ENCODE data around the gene WDR37.
A peak's percentile ranks its signal among the peaks of the same experiment; 100 is the strongest.

The WDR37 gene

DNA sequence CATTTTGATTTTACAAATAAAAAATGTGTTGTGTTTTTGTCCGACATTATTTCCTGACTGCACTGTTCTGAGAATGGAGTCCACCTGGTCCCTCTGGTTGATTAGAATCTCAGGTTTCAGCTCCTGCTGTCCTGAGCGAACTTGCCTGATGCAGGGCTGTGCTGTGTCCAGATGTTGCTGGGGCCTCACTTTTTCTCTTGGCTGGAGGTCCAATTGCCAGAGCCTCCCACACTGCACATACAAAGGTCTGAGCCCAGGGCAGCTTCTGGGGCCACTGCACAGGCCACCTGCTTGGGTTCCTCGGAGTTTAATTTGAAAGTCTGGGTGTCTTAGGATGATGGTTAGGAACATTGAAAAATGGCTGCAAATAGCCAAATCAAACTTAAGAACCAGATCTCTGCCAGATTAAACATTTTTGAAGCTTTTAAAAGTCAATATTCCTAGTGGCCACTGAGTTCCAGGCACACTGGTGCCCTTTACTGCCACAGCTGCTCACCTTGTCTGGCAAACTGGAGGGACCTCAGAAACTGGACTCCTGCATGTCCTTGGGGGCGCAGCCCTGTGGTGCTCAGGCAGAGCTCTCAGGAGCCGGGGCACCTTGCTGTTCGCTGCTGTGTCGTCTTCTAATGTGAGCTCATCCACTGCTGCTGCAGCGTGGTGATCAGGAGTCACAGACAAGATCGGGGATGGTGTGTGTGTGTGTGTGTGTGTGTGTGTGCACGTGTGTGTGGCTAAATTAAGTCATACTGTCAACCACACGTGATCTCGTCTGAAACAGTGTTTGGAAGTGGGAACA, 75.0 kb downstream of the WDR37 start:
- no peak for DNase-seq

DNA sequence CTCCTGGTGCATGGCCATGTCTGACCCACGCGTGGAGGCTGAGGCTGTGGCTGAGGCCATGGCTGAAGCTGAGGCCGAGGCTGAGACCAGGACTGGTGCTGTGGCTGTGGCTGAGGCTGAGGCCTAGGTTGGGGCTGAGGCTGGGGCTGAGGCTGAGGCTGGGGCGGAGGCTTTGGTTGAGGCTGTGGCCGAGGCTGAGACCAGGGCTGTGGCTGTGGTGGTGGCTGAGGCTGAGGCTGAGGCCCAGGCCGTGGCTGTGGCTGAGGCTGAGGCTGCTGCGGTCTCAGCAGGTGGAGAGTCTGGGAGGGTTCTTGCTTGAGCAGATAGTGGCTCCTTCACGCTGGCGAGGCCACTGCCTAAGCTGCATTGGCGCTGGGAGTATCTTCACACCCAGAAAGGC, 76.4 kb downstream of the WDR37 start:
- DNase-seq = no peak

DNA sequence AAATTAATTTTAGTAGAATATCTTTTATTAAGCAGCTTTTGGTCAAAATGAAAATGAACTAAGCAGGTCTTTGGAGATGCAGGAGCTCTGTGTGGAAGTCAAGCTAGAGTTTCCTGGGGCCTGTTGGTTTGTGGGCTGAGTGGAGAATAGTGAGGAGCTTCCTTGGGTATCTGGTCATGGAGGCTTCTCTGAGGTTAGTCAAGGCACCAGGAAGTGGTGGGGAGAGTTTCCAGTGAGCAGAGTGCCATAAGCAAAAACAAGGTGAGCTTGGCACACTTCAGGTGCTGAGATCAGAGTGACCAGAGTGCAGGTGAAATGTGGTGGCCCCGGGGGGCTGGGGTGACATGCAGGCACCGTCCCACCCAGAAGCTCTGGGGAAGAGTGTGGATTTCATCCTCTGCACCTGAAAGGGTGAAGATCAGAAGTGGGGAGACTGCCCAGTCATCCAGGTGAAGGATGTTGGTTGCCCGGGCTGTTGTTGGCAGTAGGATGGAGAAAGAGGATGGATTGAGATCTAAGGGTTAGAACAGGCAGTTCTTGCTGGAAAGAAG, 77.4 kb downstream of the WDR37 start:
- DNase-seq = no peak

DNA sequence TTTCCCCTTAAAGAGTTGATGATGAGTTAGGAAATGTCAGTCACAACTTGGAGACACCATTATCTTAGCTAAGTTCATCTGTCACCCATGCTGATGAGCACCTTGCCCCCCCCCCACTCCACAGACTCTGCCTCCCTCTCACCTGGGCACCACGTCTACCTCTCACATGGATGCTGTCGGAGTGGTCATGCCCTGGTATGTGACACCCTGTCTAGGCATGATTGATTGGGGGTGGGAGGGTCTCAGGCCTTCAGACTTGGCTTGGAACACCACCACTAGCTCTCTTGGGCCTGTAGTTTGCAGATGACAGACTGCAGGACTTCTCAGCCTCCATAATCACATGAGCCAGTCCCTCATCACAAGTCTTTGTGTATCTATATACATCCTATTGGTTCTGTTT, 78.0 kb downstream of the WDR37 start:
- no peak for DNase-seq

DNA sequence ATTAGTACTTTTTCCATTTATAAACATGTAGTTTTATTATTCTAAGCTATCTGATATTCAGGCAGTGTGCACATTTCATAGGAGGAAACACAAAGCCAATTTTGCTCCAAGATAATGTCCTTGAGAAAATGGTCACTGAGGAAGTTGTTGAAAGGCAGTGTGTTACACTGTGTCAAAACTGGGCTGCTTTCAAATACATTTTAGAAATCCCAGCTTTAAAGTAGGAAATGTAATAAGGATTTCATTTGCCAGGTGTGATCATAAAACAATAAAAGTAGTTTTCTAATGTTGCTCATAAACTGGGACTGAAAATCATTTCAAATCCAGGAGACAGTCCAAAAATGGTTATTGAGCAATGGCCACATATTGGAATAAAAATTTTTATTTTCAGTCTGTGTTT, 80.1 kb downstream of the WDR37 start:
- DNase-seq = no peak

DNA sequence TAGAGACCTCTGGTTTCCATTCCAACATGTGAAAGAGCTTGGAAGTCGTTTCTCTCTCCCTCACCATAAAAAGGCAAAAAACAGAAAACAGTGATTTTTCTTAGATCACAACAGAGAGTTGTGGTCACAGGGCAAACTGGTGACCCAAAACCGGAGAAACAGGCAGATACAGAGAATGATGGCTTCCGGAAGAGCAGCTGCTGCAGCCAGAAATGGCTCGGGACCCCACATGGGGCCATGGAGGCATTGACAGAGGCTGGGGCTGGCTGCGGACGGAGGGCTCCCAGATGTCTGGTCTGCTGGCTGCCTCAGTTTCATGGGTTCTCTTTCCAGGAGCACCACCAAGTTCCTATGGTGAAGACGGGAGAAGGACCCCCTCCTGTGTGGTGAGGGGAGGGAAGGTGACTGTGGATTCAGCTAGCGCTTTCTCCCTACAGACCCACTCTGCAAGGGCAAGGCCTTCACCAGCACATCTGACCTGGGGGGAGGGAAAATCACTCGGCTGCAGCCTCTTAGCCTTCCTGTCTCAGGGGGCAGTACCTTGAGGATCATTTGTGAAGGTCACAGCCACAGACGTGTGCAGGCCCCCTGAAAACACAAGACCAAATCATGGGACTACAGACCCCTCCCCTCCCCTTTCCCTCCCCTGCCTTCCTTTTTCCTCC, 81.4 kb downstream of the WDR37 start:
- DNase-seq = no peak

DNA sequence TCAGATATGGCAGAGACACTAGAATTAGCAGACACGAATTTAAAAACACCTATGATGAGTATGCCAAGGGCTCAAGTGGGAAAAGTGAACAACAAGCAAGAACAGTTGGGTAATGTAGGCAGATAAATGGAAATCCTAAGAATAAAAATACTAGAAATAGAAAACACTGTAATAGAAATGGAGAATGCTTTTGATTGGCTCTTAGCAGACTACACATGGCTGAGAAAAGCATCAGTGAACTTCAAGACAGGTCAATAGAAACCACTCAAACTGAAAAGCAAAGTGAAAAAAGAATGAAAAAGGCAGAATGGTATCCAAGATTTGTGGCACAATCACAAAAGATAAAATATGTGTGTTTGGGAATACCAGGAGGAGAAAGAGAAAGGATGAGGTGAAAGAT, 82.3 kb downstream of the WDR37 start:
- DNase-seq = no peak

DNA sequence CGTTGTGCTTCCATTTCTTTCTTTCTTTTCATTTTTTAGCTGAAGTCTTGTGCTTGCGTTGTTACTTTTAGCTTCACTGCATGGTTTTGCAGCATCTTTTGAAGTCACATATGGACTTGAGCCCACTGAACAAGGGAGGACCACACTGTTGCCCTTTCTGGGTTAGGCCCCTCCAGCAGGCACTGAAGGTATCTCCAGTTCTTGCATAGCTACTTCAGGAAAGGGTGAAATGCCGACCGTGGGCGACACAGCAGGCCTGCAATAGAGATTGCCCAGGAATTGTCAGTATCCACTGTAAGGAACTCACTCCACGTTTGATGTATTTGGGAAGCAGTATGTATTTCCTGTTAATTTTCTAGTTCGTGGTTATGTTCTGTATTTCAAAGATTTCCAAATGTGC, 85.1 kb downstream of the WDR37 start:
- no peak for DNase-seq

DNA sequence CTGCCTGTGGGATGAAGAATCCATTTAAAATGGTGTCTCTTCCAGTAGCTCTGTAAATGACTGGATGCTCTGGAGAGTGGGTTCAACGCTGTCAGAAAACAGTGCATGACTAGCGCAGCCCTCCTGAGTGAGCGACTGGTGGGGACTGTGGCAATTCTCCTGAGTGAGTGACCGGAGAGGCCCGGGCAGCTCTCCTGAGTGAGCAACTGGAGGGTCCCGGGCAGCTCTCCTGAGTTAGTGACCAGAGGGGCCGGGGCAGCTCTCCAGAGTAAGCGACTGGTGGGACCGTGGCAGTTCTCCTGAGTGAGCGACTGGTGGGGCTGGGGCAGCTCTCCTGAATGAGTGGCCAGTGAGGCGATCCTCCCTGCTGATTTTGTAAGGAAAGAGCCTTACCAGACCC, 85.5 kb downstream of the WDR37 start:
- no peak for DNase-seq

DNA sequence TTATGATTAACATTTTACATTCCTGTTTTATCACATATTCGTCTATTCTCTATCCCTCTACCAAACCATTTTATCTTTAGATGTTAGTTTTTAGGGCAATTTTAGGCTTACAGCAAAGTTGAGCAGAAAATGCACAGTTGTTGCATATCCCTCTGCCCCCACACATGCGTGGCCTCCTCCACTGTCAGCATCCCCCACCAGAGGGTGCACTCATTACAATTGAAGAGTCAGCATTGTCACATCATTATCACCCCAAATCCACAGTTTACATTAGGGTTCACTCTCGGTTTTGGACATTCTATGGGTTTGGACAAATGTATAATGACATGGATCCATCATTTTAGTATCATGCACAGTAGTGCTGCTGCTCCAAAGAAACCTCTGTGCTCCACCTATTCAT, 86.4 kb downstream of the WDR37 start:
- no peak for DNase-seq

DNA sequence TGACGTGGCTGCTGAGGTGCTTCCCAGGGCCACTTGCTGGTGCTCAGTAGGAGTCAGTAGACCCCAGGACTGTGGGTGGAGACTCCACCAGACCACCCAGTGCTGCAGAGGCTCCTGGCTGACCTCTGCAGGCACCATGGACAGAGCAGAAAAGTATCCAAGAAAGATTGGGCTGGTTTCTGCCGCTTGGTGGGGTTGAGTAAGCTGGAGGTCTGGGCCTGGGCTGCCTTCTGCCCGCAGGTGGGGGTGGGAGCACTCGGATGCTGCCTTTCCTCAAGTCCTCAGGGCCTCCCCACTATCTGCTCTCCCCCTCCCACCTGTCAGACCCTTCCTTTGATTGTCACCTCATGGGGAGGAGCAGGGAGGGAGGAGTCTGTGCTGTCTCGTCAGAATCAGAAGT, 91.6 kb downstream of the WDR37 start:
- no peak for DNase-seq

DNA sequence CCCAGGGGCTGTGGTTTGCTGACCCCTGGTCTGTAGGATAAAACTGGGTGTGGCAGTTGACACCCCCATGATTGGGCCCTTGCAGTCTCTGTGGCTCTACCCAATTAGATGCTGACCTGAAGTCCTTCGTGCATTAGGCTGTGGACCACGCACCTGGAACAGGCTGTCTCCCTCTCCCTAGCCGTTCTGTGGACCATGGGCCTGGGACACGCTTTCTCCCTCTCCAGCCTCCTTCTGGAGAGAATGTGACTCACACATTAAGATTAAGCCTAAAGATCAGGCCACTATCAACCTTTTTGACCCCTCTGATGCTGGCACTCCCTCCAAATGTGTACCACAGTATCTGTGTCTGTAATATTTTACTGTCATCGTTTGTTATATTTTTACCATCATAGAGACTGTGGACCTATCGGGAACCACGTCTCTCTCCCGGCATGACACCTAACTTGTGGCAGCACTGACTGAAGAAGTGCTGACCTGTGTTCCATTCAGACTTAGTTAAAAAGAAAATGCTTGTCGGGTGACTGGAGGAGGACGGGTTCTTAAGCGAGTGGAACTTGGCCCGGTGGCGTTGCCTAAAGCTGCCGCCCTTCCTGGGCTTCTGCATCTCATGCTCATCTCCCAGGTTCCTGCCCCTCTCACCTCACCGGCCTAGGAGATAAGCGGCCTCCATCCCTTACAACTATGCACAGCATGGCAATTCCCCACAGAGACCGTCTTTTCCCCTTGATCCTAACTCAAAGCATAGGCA, 92.8 kb downstream of the WDR37 start:
- DNase-seq = no peak

DNA sequence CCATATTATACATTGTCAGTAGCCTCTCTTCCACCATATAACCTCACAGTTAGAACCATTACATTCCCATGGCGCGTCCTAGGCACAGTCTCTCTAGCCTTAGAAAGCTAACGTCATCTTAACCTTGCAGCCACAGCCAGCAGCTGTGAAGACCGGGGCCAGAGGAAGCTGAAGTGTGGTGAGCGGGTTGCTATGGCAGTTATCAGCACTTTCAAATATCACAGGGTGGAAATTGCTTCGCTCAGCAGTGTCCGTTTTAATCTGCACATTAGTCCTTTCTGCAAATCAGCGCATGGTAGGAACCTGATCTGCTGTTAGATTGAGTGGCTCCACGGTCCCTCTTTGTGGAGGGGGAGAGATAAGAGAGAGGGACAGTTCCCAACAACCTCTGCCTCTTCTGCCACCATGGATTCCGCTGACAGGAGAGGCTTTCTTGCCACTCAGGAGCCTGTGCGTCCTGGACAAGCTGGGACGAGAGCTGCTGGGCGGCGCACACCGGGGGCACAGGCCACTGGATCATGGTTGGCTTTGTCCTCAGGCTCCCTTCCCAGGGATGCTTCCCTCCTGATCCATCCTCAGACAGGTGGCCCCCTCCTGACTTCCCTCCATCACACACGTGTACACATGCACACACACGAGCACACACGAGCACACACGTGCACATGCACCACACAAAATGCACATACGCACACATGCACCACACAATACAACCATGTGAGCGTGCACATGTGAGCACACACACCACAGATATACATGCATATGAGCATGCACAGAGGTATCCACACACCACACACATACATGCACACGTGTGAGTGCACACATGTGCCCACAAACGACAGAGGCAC, 93.8 kb downstream of the WDR37 start:
- no peak for DNase-seq

DNA sequence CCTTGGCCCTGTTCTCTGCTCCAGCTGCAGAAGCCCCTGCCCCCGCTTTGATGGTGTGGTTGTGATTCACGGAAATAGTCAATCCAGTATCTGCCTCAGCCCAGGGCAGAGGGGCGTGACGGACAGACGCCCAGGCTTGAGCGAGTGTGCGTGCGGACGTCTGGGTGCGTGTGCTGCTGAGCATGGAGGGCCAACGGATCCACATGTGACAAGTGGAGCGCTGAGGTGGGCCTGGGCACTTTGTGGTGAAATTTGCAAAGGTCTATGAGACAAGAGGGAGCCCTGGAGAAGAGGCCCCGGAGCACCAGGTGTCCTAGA, 94.4 kb downstream of the WDR37 start:
- DNase-seq = no peak

DNA sequence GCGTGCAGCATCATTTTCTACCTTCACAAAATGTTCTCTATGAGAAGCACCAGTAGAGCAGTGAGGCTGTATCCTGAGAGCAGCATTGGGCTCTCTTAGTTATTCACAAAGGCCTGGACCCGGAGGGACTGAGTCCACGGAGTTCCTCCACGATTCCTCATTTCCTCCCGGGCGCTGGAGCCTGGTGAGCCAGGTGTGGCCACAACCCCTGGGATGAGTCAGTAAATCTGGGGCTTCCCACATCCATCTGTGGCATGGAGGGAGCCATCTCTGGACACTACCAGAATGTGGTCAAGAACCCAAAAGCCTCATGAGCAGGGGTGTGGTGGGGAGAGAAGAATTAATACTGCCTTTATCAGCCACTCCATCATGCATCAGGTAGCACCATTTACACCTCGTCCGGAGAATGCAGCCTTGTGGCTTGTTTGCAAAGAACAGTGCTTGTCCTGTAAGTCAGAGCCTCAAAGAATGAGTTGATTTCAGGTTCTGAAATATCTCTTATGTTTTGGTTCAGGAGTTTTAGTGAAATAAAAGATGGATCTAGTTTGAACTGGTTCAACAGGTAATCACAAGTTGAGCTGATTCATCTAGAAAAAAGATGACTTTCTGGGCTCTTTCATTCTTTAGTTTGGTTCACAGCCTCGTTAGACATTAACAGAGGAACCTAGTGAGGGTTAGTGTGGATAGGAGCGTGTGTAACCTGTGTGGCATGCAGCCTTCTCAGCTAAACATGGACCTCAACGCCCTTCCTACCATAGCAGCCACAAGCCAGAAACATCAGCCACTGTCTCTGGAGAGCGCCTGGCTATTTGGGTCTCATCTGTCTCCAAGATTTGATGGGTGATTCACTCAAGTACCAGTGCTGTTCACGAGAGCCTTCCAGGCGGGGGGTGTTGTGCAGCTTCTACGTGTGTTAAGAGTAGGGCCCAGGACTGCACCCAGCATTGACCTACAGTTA, 95.2 kb downstream of the WDR37 start:
- DNase-seq = no peak

DNA sequence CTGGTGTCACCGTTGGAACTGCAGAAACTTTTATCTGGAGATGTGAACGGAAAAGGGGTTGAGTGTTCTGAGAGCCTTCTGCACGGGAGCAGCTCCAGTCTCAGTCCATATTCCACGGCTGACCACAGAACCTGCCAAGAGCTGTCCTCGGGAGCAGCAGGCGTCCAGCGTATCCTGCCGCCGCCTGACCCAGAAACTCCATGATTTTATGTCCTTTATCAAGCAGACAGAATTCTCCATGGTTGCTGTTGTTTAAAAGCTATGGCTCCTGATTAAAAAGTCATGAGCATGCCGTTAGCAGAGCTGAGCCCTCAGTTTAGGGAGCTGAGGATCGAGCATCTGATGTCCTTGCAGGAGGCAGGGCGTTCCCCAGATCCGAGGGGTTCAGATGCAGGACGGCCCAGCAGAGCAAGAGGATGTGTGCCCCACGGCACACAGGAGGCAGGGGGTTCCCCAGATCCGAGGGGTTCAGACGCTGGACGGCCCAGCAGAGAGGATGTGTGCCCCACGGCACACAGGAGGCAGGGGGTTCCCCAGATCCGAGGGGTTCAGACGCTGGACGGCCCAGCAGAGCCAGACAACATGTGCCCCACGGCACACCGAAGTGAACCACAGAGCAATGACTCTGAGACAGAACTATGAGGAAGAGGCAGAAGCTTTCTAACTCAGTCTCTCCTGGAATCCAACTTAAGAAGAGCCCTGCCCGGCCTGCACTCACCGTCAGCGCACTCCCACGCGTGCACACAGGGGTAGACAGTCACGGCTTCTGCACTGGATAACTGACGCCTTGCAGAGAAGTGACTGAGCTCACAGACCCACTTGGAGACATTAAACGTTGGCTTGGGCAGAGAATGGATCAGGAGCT, 96.4 kb downstream of the WDR37 start:
- DNase-seq = no peak

DNA sequence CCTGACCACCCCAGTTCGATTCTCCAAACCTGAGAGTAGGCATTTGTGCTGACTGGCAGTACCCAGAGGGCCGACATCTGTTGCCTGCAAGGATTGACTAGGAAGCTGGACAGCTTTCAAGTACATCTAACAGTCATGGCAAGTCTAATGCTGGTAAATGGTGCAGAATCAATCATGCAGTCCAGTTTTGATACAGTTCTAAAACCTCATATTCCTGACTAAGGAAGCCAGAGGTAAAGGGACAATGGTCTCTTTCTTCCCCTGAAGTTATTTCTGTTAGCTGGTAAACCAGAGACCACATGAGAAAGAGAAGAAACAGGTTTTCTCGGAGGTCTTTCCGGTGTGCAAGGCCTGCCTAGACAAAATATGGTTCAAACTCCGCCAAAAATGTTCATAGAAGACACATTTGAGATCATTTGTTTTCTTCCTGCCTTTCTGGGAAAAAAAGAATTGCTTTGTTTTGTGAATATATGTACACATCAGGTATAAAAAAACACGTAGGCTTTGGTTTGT, 97.1 kb downstream of the WDR37 start:
- DNase-seq = peak in 1 of 2 experiments; percentile 11

DNA sequence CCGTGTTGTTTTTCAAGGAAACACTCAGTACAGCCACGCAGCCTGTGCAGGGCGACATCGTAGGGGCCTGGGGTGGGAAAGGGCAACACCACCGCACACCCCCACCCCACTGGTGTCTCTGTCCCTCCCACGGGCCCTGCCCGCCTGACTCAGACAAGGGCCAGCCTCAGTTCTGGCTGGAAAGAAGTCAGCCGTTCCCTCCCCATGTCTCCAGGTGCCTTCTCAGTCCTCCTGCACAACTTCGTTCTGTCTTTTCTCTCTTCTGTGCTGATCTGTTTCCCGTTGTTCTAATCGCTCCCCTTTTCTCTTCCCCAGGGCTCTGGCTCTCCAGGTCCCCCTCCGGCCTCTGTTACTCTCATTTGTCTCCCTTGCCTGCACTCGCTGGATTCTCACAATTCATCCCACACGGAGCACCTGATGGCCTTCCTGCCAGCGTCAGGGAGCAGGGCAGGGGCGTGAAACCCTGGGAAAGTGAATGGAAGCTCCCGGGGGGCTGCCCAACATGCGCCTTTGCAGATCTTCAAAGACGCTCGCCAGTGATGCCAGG, 97.7 kb downstream of the WDR37 start:
- DNase-seq = no peak

DNA sequence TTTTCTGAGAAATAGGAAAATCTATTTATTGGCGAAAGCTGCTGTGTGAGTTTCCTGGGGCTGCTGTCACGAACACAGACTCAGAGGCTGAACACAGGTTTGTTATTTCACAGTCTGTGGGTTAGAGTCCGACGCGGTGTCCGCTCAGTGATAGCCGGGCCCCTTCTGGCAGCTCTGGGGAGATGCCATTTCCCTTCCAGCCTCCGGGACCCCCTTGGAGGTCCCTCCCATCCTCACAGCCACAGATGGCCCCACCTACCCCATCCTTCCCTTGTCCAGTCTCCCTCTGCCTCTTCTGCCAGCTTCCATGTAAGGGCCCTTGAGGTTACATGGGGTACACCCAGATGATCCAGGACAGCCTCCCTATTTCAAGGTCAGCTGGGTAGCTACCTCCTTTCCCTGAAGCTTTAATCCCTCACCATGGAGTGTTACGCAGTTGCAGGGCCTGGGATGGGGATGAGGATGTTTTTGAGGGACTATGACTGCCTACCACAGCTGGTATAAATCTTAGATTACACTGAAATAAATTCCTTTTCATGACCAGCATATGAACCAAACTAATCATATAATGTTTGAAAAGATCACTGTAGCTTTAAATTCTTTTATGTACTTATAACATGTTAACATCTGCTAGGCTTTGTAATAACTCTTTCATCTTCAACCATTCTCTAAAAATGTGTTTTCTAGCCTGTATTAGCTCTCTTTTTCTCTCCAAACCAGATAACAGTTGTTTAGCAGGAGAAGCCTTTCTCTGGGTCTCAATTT, 98.5 kb downstream of the WDR37 start:
- DNase-seq = no peak
